Endothelial cell of umbilical vein (primary cell): ENCODE results near the gene ISL2. TPM values are rescaled to one million over a fixed set of nuclear protein-coding genes. Genes with fewer than 3 reads are reported as not detected.

Experiments used
- BruUV-seq: library from RNA; stranded (reverse); fragments of 400-500 nt; replicated peaks from 2 replicates; lab custom pipeline; 2021; lab: Mats Ljungman, UMichigan
- CTCF ChIA-PET: fragments of 300-600, 350-600 bp; sonication (Branson Sonifier 250); formaldehyde crosslinking; loops from one replicate; lab custom pipeline; 2021; ENCODE audit warnings: antibody characterized with exemption, inconsistent platforms; lab: Charles Lee
- POLR2A ChIA-PET: fragments of 300-600, 350-600 bp; sonication (Branson Sonifier 250); formaldehyde crosslinking; loops from one replicate; lab custom pipeline; 2021; ENCODE audit warnings: antibody characterized with exemption, inconsistent platforms; lab: Charles Lee
- DNase-seq: peaks from one replicate; pipeline ENCODE4 v3.0.0-alpha.2; 2011; ENCODE audit warnings: low read depth, low spot score
- FAIRE-seq: peaks from 2 replicates; lab custom pipeline; 2011; peaks lifted over from hg19 to GRCh38; lab: Jason Lieb, UNC
- H2AFZ ChIP-seq: 2 replicates; pipeline ENCODE4 v1.6.0; 2012; ENCODE audit warnings: low read depth, low read length, control low read depth, inconsistent platforms
- H3K27ac ChIP-seq: 2 replicates; pipeline ENCODE4 v1.5.1; 2011; ENCODE audit warnings: low read depth, mild to moderate bottlenecking, control low read depth, low read length, moderate library complexity; ENCODE audit not compliant: insufficient read depth
- H3K27me3 ChIP-seq, 2 experiments: 2 replicates each; pipeline versions ENCODE4 v1.6.0 to v1.6.1; 2011; ENCODE audit warnings: low read length in 2 of 2, mixed read lengths in 1 of 2; ENCODE audit not compliant: control insufficient read depth in 2 of 2, insufficient read depth in 2 of 2
- H3K36me3 ChIP-seq, 2 experiments: 2 replicates in 1 of 2; 3 replicates in 1 of 2; pipeline ENCODE4 v1.5.1; 2011; ENCODE audit warnings: low read length in 2 of 2, mild to moderate bottlenecking in 1 of 2, moderate library complexity in 1 of 2; ENCODE audit not compliant: control insufficient read depth in 2 of 2, insufficient read depth in 2 of 2; ENCODE audit errors: extremely low read depth in 1 of 2
- H3K4me1 ChIP-seq: 3 replicates; pipeline ENCODE4 v1.5.1; 2011; ENCODE audit warnings: mild to moderate bottlenecking, low read length; ENCODE audit not compliant: control insufficient read depth, insufficient read depth; ENCODE audit errors: extremely low read depth
- H3K4me2 ChIP-seq: 2 replicates; pipeline ENCODE4 v1.6.1; 2011; ENCODE audit warnings: low read length, control low read depth, mixed read lengths; ENCODE audit not compliant: insufficient read depth
- H3K4me3 ChIP-seq, 3 experiments: fragments of 200-600 bp in 1 of 3; sonication (generic), shearing (Covaris generic) in 1 of 3; replicated peaks in 1 of 3; 2 replicates each; pipeline ENCODE4 v1.5.1; 2011 to 2016; ENCODE audit warnings: control low read depth in 3 of 3, low read length in 3 of 3, mild to moderate bottlenecking in 2 of 3, inconsistent platforms in 1 of 3, low read depth in 1 of 3, moderate library complexity in 1 of 3; ENCODE audit not compliant: insufficient read depth in 1 of 3
- H3K79me2 ChIP-seq: 2 replicates; pipeline ENCODE4 v1.6.0; 2012; ENCODE audit warnings: low read length, inconsistent platforms; ENCODE audit not compliant: control insufficient read depth, insufficient read depth
- H3K9ac ChIP-seq: replicated peaks from 2 replicates; pipeline ENCODE3; 2011; ENCODE audit warnings: low read length, control low read depth; ENCODE audit not compliant: insufficient read depth; ENCODE audit errors: extremely low read depth
- H3K9me1 ChIP-seq: replicated peaks from 3 replicates; pipeline ENCODE4 v1.6.0; 2011; ENCODE audit warnings: mild to moderate bottlenecking, low read length; ENCODE audit not compliant: control insufficient read depth, insufficient read depth; ENCODE audit errors: extremely low read depth
- H3K9me3 ChIP-seq: replicated peaks from 2 replicates; pipeline ENCODE4 v1.5.1; 2012; ENCODE audit warnings: low read length, inconsistent platforms; ENCODE audit not compliant: control insufficient read depth, insufficient read depth
- H4K20me1 ChIP-seq: replicated peaks from 2 replicates; pipeline ENCODE3; 2011; ENCODE audit warnings: mild to moderate bottlenecking, low read length; ENCODE audit not compliant: control insufficient read depth, insufficient read depth; ENCODE audit errors: extremely low read depth
- EZH2 ChIP-seq: IDR thresholded peaks from 2 replicates; pipeline ENCODE4 v1.6.1; 2012; ENCODE audit warnings: borderline replicate concordance, low read depth, mild to moderate bottlenecking, moderate library complexity, low read length, inconsistent platforms; ENCODE audit not compliant: severe bottlenecking
- FOS ChIP-seq: IDR thresholded peaks from 2 replicates; pipeline ENCODE4 v1.6.1; 2011; ENCODE audit warnings: mild to moderate bottlenecking, low read length, moderate library complexity, borderline replicate concordance; ENCODE audit not compliant: insufficient read depth
- GATA2 ChIP-seq: IDR thresholded peaks from 2 replicates; pipeline ENCODE4 v1.7.0; 2011; ENCODE audit warnings: low read depth, mild to moderate bottlenecking, moderate library complexity, mixed read lengths, low read length; ENCODE audit not compliant: insufficient read length, insufficient read depth
- JUN ChIP-seq: IDR thresholded peaks from 2 replicates; pipeline ENCODE4 v1.6.1; 2011; ENCODE audit warnings: borderline replicate concordance, low read depth; ENCODE audit not compliant: insufficient read length, insufficient read depth
- MYC ChIP-seq: IDR thresholded peaks from one replicate; pipeline ENCODE4 v1.6.1; 2011; ENCODE audit warnings: mild to moderate bottlenecking, low read depth, low read length
- POLR2A ChIP-seq: IDR thresholded peaks from 2 replicates; pipeline ENCODE4 v1.6.1; 2012; ENCODE audit warnings: low read depth, mild to moderate bottlenecking, control low read depth, low read length
- POLR2AphosphoS5 ChIP-seq: IDR thresholded peaks from 2 replicates; pipeline ENCODE4 v1.6.1; 2012; ENCODE audit warnings: low read depth, mild to moderate bottlenecking, control low read depth, low read length, moderate library complexity; ENCODE audit not compliant: insufficient read depth
- dilution Hi-C: fragments of 300-500 bp; cut with MboI; formaldehyde crosslinking; loops from one replicate; pipeline ENCODE4 v1.15.0; 2019; ENCODE audit warnings: low sequenced_read_pairs; ENCODE audit not compliant: extremely low pct_ligation_motif_present
- intact Hi-C: fragments of 100-400 bp; cut with micrococcal nuclease; formaldehyde crosslinking; loops from one replicate; pipeline ENCODE4 v1.10.0; 2022
- polyA plus RNA-seq, 4 experiments: library from polyadenylated mRNA; depleted of rRNA in 3 of 4; stranded (reverse) in 3 of 4; unstranded in 1 of 4; fragments of >200 nt; gene quantifications; 2 replicates each; pipeline versions ENCODE4 v1.2.1 to v1.2.3, GENCODE V29; 2011 to 2012; ENCODE audit warnings: missing spikeins in 1 of 4
- total RNA-seq: library from RNA; stranded (reverse); gene quantifications from 2 replicates; pipeline ENCODE4 v1.2.3, GENCODE V29; 2021
- TF ChIP-seq, protein P1 (sequence below): IDR thresholded peaks from 2 replicates; pipeline ENCODE4 v1.6.1; 2011; ENCODE audit not compliant: insufficient read depth, insufficient read length
- TF ChIP-seq, protein P2 (sequence below), 2 donors: IDR thresholded peaks; 1 replicate in 1 of 2; 2 replicates in 1 of 2; pipeline ENCODE4 v1.5.1; 2011; ENCODE audit warnings: low read length in 2 of 2, mild to moderate bottlenecking in 2 of 2, moderate library complexity in 2 of 2, control low read depth in 1 of 2, inconsistent platforms in 1 of 2, low read depth in 1 of 2; ENCODE audit not compliant: insufficient read depth in 1 of 2; ENCODE audit errors: extremely low read depth in 1 of 2

ISL2 gene
- total and polyA plus RNA-seq, 2 donors (not counting 3 experiments of a cell fraction or from before 2014, with no cell fraction given): 0.10 TPM; not detected in 1

DNA sequence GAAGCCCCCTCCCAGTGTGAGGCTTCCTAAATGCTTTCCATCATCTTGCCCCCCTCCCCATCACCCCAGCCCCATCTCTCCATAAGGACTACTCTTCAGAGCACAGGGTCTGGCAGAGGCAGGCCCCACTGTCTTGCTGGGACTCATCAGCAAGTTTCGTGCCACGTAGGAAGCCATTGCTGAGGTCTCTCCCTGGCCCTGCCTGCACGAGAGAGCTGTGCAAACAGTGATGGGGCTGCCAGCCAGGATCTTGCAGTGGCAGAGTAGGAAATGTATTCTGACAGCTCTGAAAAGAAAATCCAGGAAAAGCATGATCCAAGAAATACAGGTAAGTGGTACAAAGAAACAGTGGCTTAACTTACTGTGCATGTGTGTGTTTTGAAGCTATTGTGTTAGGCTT, 22.6 kb downstream of the ISL2 start:
- FAIRE-seq: no peak

More for the DNA sequence above, 22.6 kb downstream of the ISL2 start:
- dilution Hi-C loops (no loop called here), intact Hi-C loops (no loop called here)
- TF ChIP-seq, protein P1, sequence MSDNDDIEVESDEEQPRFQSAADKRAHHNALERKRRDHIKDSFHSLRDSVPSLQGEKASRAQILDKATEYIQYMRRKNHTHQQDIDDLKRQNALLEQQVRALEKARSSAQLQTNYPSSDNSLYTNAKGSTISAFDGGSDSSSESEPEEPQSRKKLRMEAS: no peak
- no peak for TF ChIP-seq EZH2
- no peak for TF ChIP-seq FOS
- no peak for TF ChIP-seq GATA2
- TF ChIP-seq, protein P2, sequence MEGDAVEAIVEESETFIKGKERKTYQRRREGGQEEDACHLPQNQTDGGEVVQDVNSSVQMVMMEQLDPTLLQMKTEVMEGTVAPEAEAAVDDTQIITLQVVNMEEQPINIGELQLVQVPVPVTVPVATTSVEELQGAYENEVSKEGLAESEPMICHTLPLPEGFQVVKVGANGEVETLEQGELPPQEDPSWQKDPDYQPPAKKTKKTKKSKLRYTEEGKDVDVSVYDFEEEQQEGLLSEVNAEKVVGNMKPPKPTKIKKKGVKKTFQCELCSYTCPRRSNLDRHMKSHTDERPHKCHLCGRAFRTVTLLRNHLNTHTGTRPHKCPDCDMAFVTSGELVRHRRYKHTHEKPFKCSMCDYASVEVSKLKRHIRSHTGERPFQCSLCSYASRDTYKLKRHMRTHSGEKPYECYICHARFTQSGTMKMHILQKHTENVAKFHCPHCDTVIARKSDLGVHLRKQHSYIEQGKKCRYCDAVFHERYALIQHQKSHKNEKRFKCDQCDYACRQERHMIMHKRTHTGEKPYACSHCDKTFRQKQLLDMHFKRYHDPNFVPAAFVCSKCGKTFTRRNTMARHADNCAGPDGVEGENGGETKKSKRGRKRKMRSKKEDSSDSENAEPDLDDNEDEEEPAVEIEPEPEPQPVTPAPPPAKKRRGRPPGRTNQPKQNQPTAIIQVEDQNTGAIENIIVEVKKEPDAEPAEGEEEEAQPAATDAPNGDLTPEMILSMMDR (IDR thresholded peaks at IDR 0.05; ENCODE audit: extremely low read depth in 1 of 2, insufficient read depth in 1 of 2, low read depth in 1 of 2, low read length in 2 of 2): no peak
- TF ChIP-seq POLR2AphosphoS5: no peak
- TF ChIP-seq POLR2A: no peak
- TF ChIP-seq MYC: no peak
- no peak for TF ChIP-seq JUN
- Histone ChIP-seq H3K4me3 (no peak overlapping the region), H3K4me2 (no peak overlapping the region), H3K27ac (no peak overlapping the region), H2AFZ (no peak overlapping the region), H3K4me1 (no peaks in the 10 kb centered on the region), H3K27me3 (no peaks in the 10 kb centered on the region), H3K36me3 (no peaks in the 10 kb centered on the region), H3K9ac (no peak overlapping the region), H3K9me3 (no peaks in the 10 kb centered on the region), H3K79me2 (no peaks in the 10 kb centered on the region), H3K9me1 (no peaks in the 10 kb centered on the region), H4K20me1 (no peaks in the 10 kb centered on the region)
- DNase-seq: no peak
- CTCF ChIA-PET: interaction anchor here (1.1 kb wide), 1 partner anchor 9 kb away, joined by 5 read pairs; no protein-coding TSS in a partner anchor
- BruUV-seq: no TSS peak
- POLR2A ChIA-PET: no interaction called here
